Breast epithelium (tissue), 4 donors: ENCODE results near the gene ZNF862. TPM values are rescaled to one million over a fixed set of nuclear protein-coding genes. Genes with fewer than 3 reads are reported as not detected.

Source experiments
- DNase-seq, 2 donors: peaks; one replicate each; pipeline ENCODE4 v3.0.0-alpha.2; 2019; ENCODE audit warnings: low spot score in 2 of 2
- H3K27ac ChIP-seq, 2 donors: fragments of 200-600 bp; sonication (generic) in 1 of 2; one replicate each; pipeline ENCODE4 v1.5.1; 2016 to 2019; ENCODE audit warnings: mild to moderate bottlenecking in 1 of 2
- H3K27me3 ChIP-seq, 2 donors: fragments of 200-600 bp; sonication (generic) in 1 of 2; one replicate each; pipeline versions ENCODE4 v1.5.1 to v1.6.0; 2017 to 2019; ENCODE audit warnings: control low read depth in 1 of 2, mild to moderate bottlenecking in 1 of 2
- H3K36me3 ChIP-seq: fragments of 200-600 bp; one replicate; pipeline ENCODE4 v1.5.1; 2019
- H3K4me1 ChIP-seq, 2 donors: fragments of 200-600 bp; sonication (generic); one replicate each; pipeline ENCODE4 v1.5.1; 2016 to 2019; ENCODE audit warnings: control low read depth in 1 of 2
- H3K4me3 ChIP-seq, 3 donors: fragments of 200-600 bp; sonication (generic); 1 replicate in 2 of 3; 2 replicates in 1 of 3; pipeline ENCODE4 v1.5.1; 2016 to 2019; ENCODE audit warnings: mild to moderate bottlenecking in 3 of 3, moderate library complexity in 2 of 3
- H3K9me3 ChIP-seq, 2 donors: fragments of 200-600 bp; sonication (generic) in 1 of 2; one replicate each; pipeline ENCODE4 v1.5.1; 2016 to 2019; ENCODE audit warnings: control low read depth in 1 of 2
- POLR2A ChIP-seq: fragments of 450-650 bp; IDR thresholded peaks from one replicate; pipeline ENCODE4 v1.6.1; 2016; ENCODE audit warnings: antibody characterized with exemption, mild to moderate bottlenecking, moderate library complexity
- POLR2AphosphoS5 ChIP-seq, 3 donors: sonication (generic); formaldehyde crosslinking; IDR thresholded peaks; one replicate each; pipeline ENCODE4 v1.6.1; 2017; ENCODE audit warnings: antibody characterized with exemption in 3 of 3
- intact Hi-C: fragments of 100-400 bp; cut with DNase I; formaldehyde crosslinking; loops from one replicate; pipeline ENCODE4 v1.15.1; 2023; ENCODE audit warnings: low total_unique reads
- total RNA-seq, 3 donors: library from RNA; depleted of rRNA; stranded (reverse); fragments of >200 nt; gene quantifications; one replicate each; pipeline ENCODE4 v1.1.0, GENCODE V29; 2016
- TF ChIP-seq, protein P1 (sequence below), 3 donors: fragments of 450-650 bp; IDR thresholded peaks; one replicate each; pipeline ENCODE4 v1.5.1; 2016 to 2017; ENCODE audit warnings: antibody characterized with exemption in 3 of 3, mild to moderate bottlenecking in 3 of 3, moderate library complexity in 3 of 3

ZNF862 gene
- total RNA-seq, 3 donors from 2014 or later, result 21.4 to 27.8 (median 27.2) TPM

DNA sequence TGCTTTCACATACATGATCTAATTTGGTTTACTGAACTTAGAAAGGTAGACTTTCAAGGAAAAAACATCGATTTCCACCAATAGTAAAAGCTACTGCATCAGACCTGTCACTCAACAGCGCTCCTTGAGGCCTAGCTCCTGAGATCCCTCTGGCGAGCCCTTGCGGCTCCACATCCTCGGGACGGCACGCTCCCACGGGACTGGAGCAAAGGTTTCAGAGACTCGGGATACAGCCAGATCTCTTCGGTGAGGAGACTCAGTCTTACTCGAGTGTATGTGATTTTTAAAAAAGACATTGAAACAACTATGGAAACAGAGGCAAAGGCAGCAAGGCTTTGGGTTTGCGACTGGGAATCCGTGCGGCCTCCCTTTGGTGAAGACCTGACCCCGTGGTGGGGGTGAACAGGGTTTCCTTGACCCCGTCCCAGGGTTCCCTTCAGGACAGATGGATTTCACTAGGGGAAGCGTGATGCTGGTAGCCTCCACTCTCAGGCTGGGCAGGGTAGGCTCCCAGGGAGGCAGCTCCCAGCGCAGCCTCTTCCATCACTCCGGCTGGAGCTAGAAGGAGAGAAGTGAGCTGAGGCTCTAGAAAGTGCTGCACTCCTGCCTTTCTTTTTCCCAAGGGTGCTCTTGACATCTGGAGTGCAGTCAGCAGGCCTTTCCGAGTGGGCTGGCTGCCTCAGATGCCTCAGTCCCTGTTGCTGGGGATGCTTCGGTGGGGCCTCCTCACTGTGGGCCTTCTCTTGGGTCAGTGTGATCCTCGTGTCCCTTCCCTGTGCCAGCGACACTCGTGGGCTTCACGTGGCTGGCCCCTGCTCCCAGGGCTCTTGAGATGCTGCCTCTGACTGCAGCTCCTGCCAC lies 29.8 kb downstream of the ZNF862 start:
- DNase-seq, result no peak
- no peaks in the 10 kb centered on the region for H3K9me3 ChIP-seq
- no peak overlapping the region for H3K4me3 ChIP-seq
- H3K4me1 ChIP-seq, result peaks cover 0 to 7% of the 10 kb centered on the region in 2 donors
- no peaks in the 10 kb centered on the region for H3K36me3 ChIP-seq
- intact Hi-C loops, result no loop called here
- H3K27me3 ChIP-seq, result no peaks in the 10 kb centered on the region
- H3K27ac ChIP-seq, result peak overlapping the region; percentile 35 to 58
- no peak for TF ChIP-seq POLR2A
- TF ChIP-seq, protein P1, sequence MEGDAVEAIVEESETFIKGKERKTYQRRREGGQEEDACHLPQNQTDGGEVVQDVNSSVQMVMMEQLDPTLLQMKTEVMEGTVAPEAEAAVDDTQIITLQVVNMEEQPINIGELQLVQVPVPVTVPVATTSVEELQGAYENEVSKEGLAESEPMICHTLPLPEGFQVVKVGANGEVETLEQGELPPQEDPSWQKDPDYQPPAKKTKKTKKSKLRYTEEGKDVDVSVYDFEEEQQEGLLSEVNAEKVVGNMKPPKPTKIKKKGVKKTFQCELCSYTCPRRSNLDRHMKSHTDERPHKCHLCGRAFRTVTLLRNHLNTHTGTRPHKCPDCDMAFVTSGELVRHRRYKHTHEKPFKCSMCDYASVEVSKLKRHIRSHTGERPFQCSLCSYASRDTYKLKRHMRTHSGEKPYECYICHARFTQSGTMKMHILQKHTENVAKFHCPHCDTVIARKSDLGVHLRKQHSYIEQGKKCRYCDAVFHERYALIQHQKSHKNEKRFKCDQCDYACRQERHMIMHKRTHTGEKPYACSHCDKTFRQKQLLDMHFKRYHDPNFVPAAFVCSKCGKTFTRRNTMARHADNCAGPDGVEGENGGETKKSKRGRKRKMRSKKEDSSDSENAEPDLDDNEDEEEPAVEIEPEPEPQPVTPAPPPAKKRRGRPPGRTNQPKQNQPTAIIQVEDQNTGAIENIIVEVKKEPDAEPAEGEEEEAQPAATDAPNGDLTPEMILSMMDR (IDR thresholded peaks at IDR 0.05), result no peak
- TF ChIP-seq POLR2AphosphoS5 (IDR thresholded peaks at IDR 0.05), result no peak

DNA sequence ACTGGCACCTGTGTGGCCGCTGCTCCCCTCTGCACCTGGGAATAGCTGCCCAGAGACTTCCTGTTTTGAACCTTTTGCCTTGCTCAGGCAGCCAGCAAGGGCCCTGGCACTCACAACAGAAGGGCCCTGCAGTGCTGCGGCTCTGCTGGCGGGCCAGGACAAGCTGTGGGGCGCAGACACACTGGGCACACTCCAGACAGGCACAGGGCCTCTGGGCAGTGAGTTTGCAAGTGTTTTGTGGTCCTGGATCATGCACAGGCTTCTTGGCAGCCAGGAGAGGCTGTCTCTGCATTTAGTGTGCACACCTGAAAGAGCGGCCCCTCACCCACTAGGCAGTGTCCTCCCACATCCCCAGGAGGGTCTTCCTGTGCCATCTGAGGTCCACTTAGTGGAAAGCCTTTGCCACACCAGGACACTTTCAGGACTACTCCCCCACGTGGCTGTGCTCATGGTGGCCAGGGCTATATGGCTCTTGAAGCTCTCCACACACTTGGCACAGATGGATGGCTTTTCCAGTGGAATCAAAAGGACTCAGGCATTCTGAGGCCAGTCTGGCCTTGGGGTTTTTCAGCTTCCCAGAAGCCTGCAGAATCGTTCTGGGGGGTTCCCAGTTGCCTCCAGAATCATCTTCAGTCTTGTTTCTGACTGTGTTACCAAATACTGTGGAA lies 30.6 kb downstream of the ZNF862 start:
- H3K27ac ChIP-seq, result peak overlapping the region; percentile 35 to 58
- intact Hi-C loops, result no loop called here
- no peak for TF ChIP-seq POLR2A

GRCh38 chr7:149869291-149869650 lies 31.1 kb downstream of the ZNF862 start:
- no peaks in the 10 kb centered on the region for H3K27me3 ChIP-seq
- no peaks in the 10 kb centered on the region for H3K36me3 ChIP-seq
- peaks cover 2 to 7% of the 10 kb centered on the region in 2 donors for H3K4me1 ChIP-seq
- no peak for DNase-seq
- no peak overlapping the region for H3K4me3 ChIP-seq
- TF ChIP-seq POLR2A, result no peak
- no peak for TF ChIP-seq POLR2AphosphoS5 (IDR thresholded peaks at IDR 0.05)
- TF ChIP-seq, protein P1 (IDR thresholded peaks at IDR 0.05), result no peak
- H3K27ac ChIP-seq, result no peak overlapping the region
- intact Hi-C loops, result no loop called here
- H3K9me3 ChIP-seq, result no peaks in the 10 kb centered on the region

More for the DNA sequence above, 30.6 kb downstream of the ZNF862 start:
- DNase-seq, result no peak
- H3K36me3 ChIP-seq, result no peaks in the 10 kb centered on the region
- H3K9me3 ChIP-seq, result no peaks in the 10 kb centered on the region
- no peak overlapping the region for H3K4me3 ChIP-seq
- H3K4me1 ChIP-seq, result peaks cover 0 to 7% of the 10 kb centered on the region in 2 donors
- no peaks in the 10 kb centered on the region for H3K27me3 ChIP-seq

GRCh38 chr7:149869867-149870266 lies 31.7 kb downstream of the ZNF862 start:
- Histone ChIP-seq H3K27me3 (no peaks in the 10 kb centered on the region), H3K27ac (no peak overlapping the region), H3K4me1 (peaks cover 2 to 7% of the 10 kb centered on the region in 2 donors), H3K9me3 (no peaks in the 10 kb centered on the region), H3K36me3 (no peaks in the 10 kb centered on the region), H3K4me3 (no peak overlapping the region)
- intact Hi-C loops, result no loop called here
- no peak for DNase-seq
- no peak for TF ChIP-seq POLR2AphosphoS5 (IDR thresholded peaks at IDR 0.05)
- TF ChIP-seq, protein P1 (IDR thresholded peaks at IDR 0.05), result no peak
- TF ChIP-seq POLR2A, result no peak

GRCh38 chr7:149870274-149870673 lies 32.1 kb downstream of the ZNF862 start:
- Histone ChIP-seq H3K9me3 (no peaks in the 10 kb centered on the region), H3K4me1 (peaks cover 2 to 7% of the 10 kb centered on the region in 2 donors), H3K27me3 (no peaks in the 10 kb centered on the region), H3K4me3 (no peak overlapping the region), H3K36me3 (no peaks in the 10 kb centered on the region), H3K27ac (no peak overlapping the region)
- no peak for DNase-seq
- TF ChIP-seq, protein P1 (IDR thresholded peaks at IDR 0.05), result no peak
- TF ChIP-seq POLR2AphosphoS5 (IDR thresholded peaks at IDR 0.05) (no peak), POLR2A (no peak)
- intact Hi-C loops, result no loop called here
